NCI-H748 treated with DMSO at 0.1 percent for 48 hours (cell line): ENCODE measurements around the gene PALLD.
"Not testable (repeated sequence)": the region's sequence is repeated elsewhere in the genome, so short reads cannot be mapped to it uniquely, and the experiment has no call there.

Experiments used
- DNase-seq: peaks from one replicate; lab custom pipeline; 2025; lab: John Stamatoyannopoulos, UW

Gene PALLD

GRCh38 chr4:168496834-168497233, at the start of gene PALLD:
TSS of gene PALLD (plus strand) at chr4:168497052.
- DNase-seq = no peak

- DNase-seq = not testable (repeated sequence)
These were observed 47.8 kb upstream of the PALLD start for GRCh38 chr4:168449063-168449462.

GRCh38 chr4:168449719-168450452, 47.0 kb upstream of the PALLD start:
- DNase-seq = no peak

GRCh38 chr4:168451331-168451730, 45.5 kb upstream of the PALLD start:
- no peak for DNase-seq

- DNase-seq = no peak
These were observed 45.0 kb upstream of the PALLD start for GRCh38 chr4:168451744-168452390.

GRCh38 chr4:168453146-168453545, 43.7 kb upstream of the PALLD start:
- peak; percentile 26 for DNase-seq

- not testable (repeated sequence) for DNase-seq
These were observed 38.6 kb upstream of the PALLD start for GRCh38 chr4:168458256-168458655.

GRCh38 chr4:168461821-168462220, 35.0 kb upstream of the PALLD start:
- DNase-seq = no peak

- no peak for DNase-seq
These were observed 23.9 kb upstream of the PALLD start for GRCh38 chr4:168472920-168473319.

- DNase-seq = no peak
These were observed 22.1 kb upstream of the PALLD start for GRCh38 chr4:168474660-168475320.

GRCh38 chr4:168475745-168476144, 21.1 kb upstream of the PALLD start:
- no peak for DNase-seq

GRCh38 chr4:168478868-168479267, 18.0 kb upstream of the PALLD start:
- DNase-seq = no peak

- DNase-seq = no peak
These were observed 15.8 kb upstream of the PALLD start for GRCh38 chr4:168480931-168481611.

GRCh38 chr4:168483811-168484210, 13.0 kb upstream of the PALLD start:
- no peak for DNase-seq

- DNase-seq = no peak
These were observed 12.2 kb upstream of the PALLD start for GRCh38 chr4:168484626-168485025.

GRCh38 chr4:168485156-168485910, 11.5 kb upstream of the PALLD start:
- no peak for DNase-seq

- DNase-seq = no peak
These were observed 10.0 kb upstream of the PALLD start for GRCh38 chr4:168486912-168487281.

- DNase-seq = no peak
These were observed 9.4 kb upstream of the PALLD start for GRCh38 chr4:168487282-168488035.

- DNase-seq = no peak
These were observed 8.0 kb upstream of the PALLD start for GRCh38 chr4:168488869-168489274.

GRCh38 chr4:168489616-168490015, 7.2 kb upstream of the PALLD start:
- no peak for DNase-seq

GRCh38 chr4:168490711-168491110, 6.1 kb upstream of the PALLD start:
- no peak for DNase-seq
